Activated T-helper 2 cell treated with anti-CD3 and anti-CD28 coated beads, Interferon-gamma antibody, Interleukin-2, Interleukin-4, amounts not matched to agents 10 μg/mL and 5 μg/mL and 100 μg/mL, durations not matched to agents 14 hours and 24 hours and 36 hours (primary cell): Measurements from ENCODE around the gene PLEKHM2. TPM values are rescaled to one million over a fixed set of nuclear protein-coding genes. Genes with fewer than 3 reads are reported as not detected.

Experiments used
- DNase-seq: peaks from one replicate; pipeline ENCODE4 v3.0.0; 2021; ENCODE audit warnings: low spot score
- H3K27ac Mint-ChIP-seq: one replicate; pipeline ENCODE4 v1.8.0; 2021; ENCODE audit warnings: mixed read lengths
- H3K27me3 Mint-ChIP-seq: one replicate; pipeline ENCODE4 v1.8.0; 2021; ENCODE audit warnings: low read depth, mixed read lengths
- H3K36me3 Mint-ChIP-seq: one replicate; pipeline ENCODE4 v1.8.0; 2021; ENCODE audit warnings: low read depth, mixed read lengths
- H3K4me1 Mint-ChIP-seq: one replicate; pipeline ENCODE4 v1.8.0; 2021; ENCODE audit warnings: low read depth, mixed read lengths
- H3K4me3 Mint-ChIP-seq: one replicate; pipeline ENCODE4 v1.8.0; 2021; ENCODE audit warnings: low read depth, mild to moderate bottlenecking, moderate library complexity, mixed read lengths
- H3K9me3 Mint-ChIP-seq: one replicate; pipeline ENCODE4 v1.8.0; 2021; ENCODE audit warnings: mixed read lengths
- intact Hi-C: fragments of 100-400 bp; cut with micrococcal nuclease; formaldehyde crosslinking; loops from one replicate; pipeline ENCODE4 v1.15.1; 2023
- total RNA-seq: library from RNA; stranded (reverse); gene quantifications from 2 replicates; pipeline ENCODE4 v1.2.3, GENCODE V29; 2022

PLEKHM2 gene
- total RNA-seq, 1 donor from 2014 or later = 61.6 TPM

GRCh38 chr1:15724949-15725880 lies 41.1 kb downstream of the PLEKHM2 start:
- Mint-ChIP-seq H3K4me3 (no peak overlapping the region), H3K27ac (no peak overlapping the region), H3K27me3 (no peaks in the 10 kb centered on the region), H3K9me3 (no peaks in the 10 kb centered on the region), H3K4me1 (no peaks in the 10 kb centered on the region), H3K36me3 (peaks cover 31% of the 10 kb centered on the region)
- DNase-seq = no peak
- intact Hi-C loops = no loop called here

GRCh38 chr1:15726508-15726907 lies 42.4 kb downstream of the PLEKHM2 start:
- intact Hi-C loops = no loop called here
- Mint-ChIP-seq H3K4me1 (no peaks in the 10 kb centered on the region), H3K4me3 (no peak overlapping the region), H3K27me3 (no peaks in the 10 kb centered on the region), H3K36me3 (peaks cover 27% of the 10 kb centered on the region), H3K27ac (no peak overlapping the region), H3K9me3 (no peaks in the 10 kb centered on the region)
- no peak for DNase-seq

GRCh38 chr1:15727021-15727420 lies 42.9 kb downstream of the PLEKHM2 start:
- no peak for DNase-seq
- intact Hi-C loops = no loop called here
- Mint-ChIP-seq H3K36me3 (peaks cover 26% of the 10 kb centered on the region), H3K27me3 (no peaks in the 10 kb centered on the region), H3K4me3 (no peak overlapping the region), H3K9me3 (no peaks in the 10 kb centered on the region), H3K27ac (no peak overlapping the region), H3K4me1 (no peaks in the 10 kb centered on the region)

- no peaks in the 10 kb centered on the region for H3K27me3 Mint-ChIP-seq
- no peak overlapping the region for H3K27ac Mint-ChIP-seq
- no peaks in the 10 kb centered on the region for H3K4me1 Mint-ChIP-seq
- no peak overlapping the region for H3K4me3 Mint-ChIP-seq
- intact Hi-C loops = no loop called here
- H3K9me3 Mint-ChIP-seq = no peaks in the 10 kb centered on the region
- DNase-seq = no peak
- peaks cover 29% of the 10 kb centered on the region for H3K36me3 Mint-ChIP-seq
Observed at GRCh38 chr1:15727424-15727823, 43.3 kb downstream of the PLEKHM2 start.

GRCh38 chr1:15727866-15728534 lies 43.9 kb downstream of the PLEKHM2 start:
- intact Hi-C loops = no loop called here
- Mint-ChIP-seq H3K36me3 (peaks cover 25% of the 10 kb centered on the region), H3K4me3 (no peak overlapping the region), H3K9me3 (no peaks in the 10 kb centered on the region), H3K4me1 (no peaks in the 10 kb centered on the region), H3K27ac (no peak overlapping the region), H3K27me3 (no peaks in the 10 kb centered on the region)
- DNase-seq = no peak

- Mint-ChIP-seq H3K36me3 (peaks cover 33% of the 10 kb centered on the region), H3K27ac (no peak overlapping the region), H3K4me1 (no peaks in the 10 kb centered on the region), H3K4me3 (no peak overlapping the region), H3K27me3 (no peaks in the 10 kb centered on the region), H3K9me3 (no peaks in the 10 kb centered on the region)
- no peak for DNase-seq
- intact Hi-C loops = no loop called here
Observed at GRCh38 chr1:15728937-15729657, 45.0 kb downstream of the PLEKHM2 start.

GRCh38 chr1:15730423-15730822 lies 46.3 kb downstream of the PLEKHM2 start:
- intact Hi-C loops = no loop called here
- Mint-ChIP-seq H3K27ac (no peak overlapping the region), H3K36me3 (peaks cover 33% of the 10 kb centered on the region), H3K4me1 (no peaks in the 10 kb centered on the region), H3K9me3 (no peaks in the 10 kb centered on the region), H3K27me3 (no peaks in the 10 kb centered on the region), H3K4me3 (no peak overlapping the region)
- no peak for DNase-seq

GRCh38 chr1:15730936-15731335 lies 46.8 kb downstream of the PLEKHM2 start:
- intact Hi-C loops = no loop called here
- Mint-ChIP-seq H3K4me1 (no peaks in the 10 kb centered on the region), H3K4me3 (no peak overlapping the region), H3K9me3 (no peaks in the 10 kb centered on the region), H3K27ac (no peak overlapping the region), H3K36me3 (peaks cover 31% of the 10 kb centered on the region), H3K27me3 (no peaks in the 10 kb centered on the region)
- DNase-seq = no peak

GRCh38 chr1:15731735-15732685 lies 47.9 kb downstream of the PLEKHM2 start:
- Mint-ChIP-seq H3K4me1 (no peaks in the 10 kb centered on the region), H3K9me3 (no peaks in the 10 kb centered on the region), H3K4me3 (no peak overlapping the region), H3K27me3 (no peaks in the 10 kb centered on the region), H3K27ac (no peak overlapping the region), H3K36me3 (peaks cover 24% of the 10 kb centered on the region)
- no peak for DNase-seq
- intact Hi-C loops = no loop called here

GRCh38 chr1:15732686-15733081 lies 48.6 kb downstream of the PLEKHM2 start:
- intact Hi-C loops = no loop called here
- peaks cover 19% of the 10 kb centered on the region for H3K36me3 Mint-ChIP-seq
- DNase-seq = no peak
- no peak overlapping the region for H3K4me3 Mint-ChIP-seq
- no peaks in the 10 kb centered on the region for H3K27me3 Mint-ChIP-seq
- no peaks in the 10 kb centered on the region for H3K4me1 Mint-ChIP-seq
- no peaks in the 10 kb centered on the region for H3K9me3 Mint-ChIP-seq
- no peak overlapping the region for H3K27ac Mint-ChIP-seq

GRCh38 chr1:15733218-15733725 lies 49.2 kb downstream of the PLEKHM2 start:
- no peak overlapping the region for H3K4me3 Mint-ChIP-seq
- intact Hi-C loops = no loop called here
- no peaks in the 10 kb centered on the region for H3K27me3 Mint-ChIP-seq
- no peak for DNase-seq
- no peaks in the 10 kb centered on the region for H3K4me1 Mint-ChIP-seq
- H3K36me3 Mint-ChIP-seq = peaks cover 15% of the 10 kb centered on the region
- H3K9me3 Mint-ChIP-seq = no peaks in the 10 kb centered on the region
- no peak overlapping the region for H3K27ac Mint-ChIP-seq

- Mint-ChIP-seq H3K36me3 (peaks cover 15% of the 10 kb centered on the region), H3K27me3 (no peaks in the 10 kb centered on the region)
Observed at GRCh38 chr1:15733726-15734226, 49.7 kb downstream of the PLEKHM2 start.

More at GRCh38 chr1:15733726-15734226, 49.7 kb downstream of the PLEKHM2 start:
- Mint-ChIP-seq H3K9me3 (no peaks in the 10 kb centered on the region), H3K27ac (no peak overlapping the region), H3K4me1 (no peaks in the 10 kb centered on the region), H3K4me3 (no peak overlapping the region)
- intact Hi-C loops = no loop called here
- no peak for DNase-seq
